MM.1S (cell line): ENCODE results near the gene NF2.
"Not testable (repeated sequence)": the region's sequence is repeated elsewhere in the genome, so short reads cannot be mapped to it uniquely, and the experiment has no call there.

Source experiments
- DNase-seq: peaks from one replicate; pipeline ENCODE4 v3.0.0-alpha.2; 2015
- H2AFZ ChIP-seq: fragments of 300-600 bp; sonication (generic); 2 replicates; pipeline ENCODE4 v1.6.0; 2016; ENCODE audit warnings: antibody characterized with exemption, low read length
- H3F3A ChIP-seq: fragments of 300-600 bp; sonication (generic); 2 replicates; pipeline ENCODE4 v1.6.1; 2016; ENCODE audit warnings: mild to moderate bottlenecking, antibody characterized with exemption, low read length, moderate library complexity, mixed read lengths; ENCODE audit not compliant: insufficient read depth
- H3K27ac ChIP-seq: fragments of 300-600 bp; sonication (generic); 2 replicates; pipeline ENCODE4 v1.5.1; 2016; ENCODE audit warnings: mild to moderate bottlenecking, low read length
- H3K27me3 ChIP-seq: fragments of 300-600 bp; sonication (generic); replicated peaks from 2 replicates; pipeline ENCODE4 v1.6.0; 2016; ENCODE audit warnings: low read length; ENCODE audit not compliant: insufficient read depth
- H3K36me3 ChIP-seq: fragments of 300-600 bp; sonication (generic); replicated peaks from 2 replicates; pipeline ENCODE4 v1.6.1; 2016; ENCODE audit warnings: mild to moderate bottlenecking, low read length, mixed read lengths; ENCODE audit not compliant: insufficient read depth
- H3K4me1 ChIP-seq: fragments of 300-600 bp; sonication (generic); 2 replicates; pipeline ENCODE4 v1.6.1; 2016; ENCODE audit warnings: low read length, mixed read lengths
- H3K4me2 ChIP-seq: fragments of 300-600 bp; sonication (generic); 2 replicates; pipeline ENCODE4 v1.6.0; 2016; ENCODE audit warnings: low read depth, low read length
- H3K4me3 ChIP-seq: fragments of 300-600 bp; sonication (generic); 2 replicates; pipeline ENCODE4 v1.5.1; 2016; ENCODE audit warnings: low read length, mixed read lengths
- H3K79me2 ChIP-seq: fragments of 300-600 bp; sonication (generic); 2 replicates; pipeline ENCODE4 v1.6.1; 2016; ENCODE audit warnings: mixed run types, low read length, mixed read lengths
- H3K9ac ChIP-seq: fragments of 300-600 bp; sonication (generic); 2 replicates; pipeline ENCODE4 v1.6.1; 2016; ENCODE audit warnings: low read length, mixed read lengths
- H3K9me2 ChIP-seq: fragments of 300-600 bp; sonication (generic); replicated peaks from 2 replicates; pipeline ENCODE4 v1.6.1; 2016; ENCODE audit warnings: mild to moderate bottlenecking, low read length, mixed read lengths; ENCODE audit not compliant: insufficient read depth
- H3K9me3 ChIP-seq: fragments of 300-600 bp; sonication (generic); replicated peaks from 2 replicates; pipeline ENCODE4 v1.6.1; 2016; ENCODE audit warnings: mild to moderate bottlenecking, low read length, mixed read lengths; ENCODE audit not compliant: insufficient read depth
- H4K20me1 ChIP-seq: fragments of 300-600 bp; sonication (generic); 2 replicates; pipeline ENCODE4 v1.6.1; 2016; ENCODE audit warnings: mild to moderate bottlenecking, low read length, moderate library complexity, mixed read lengths; ENCODE audit not compliant: insufficient read depth
- EZH2 ChIP-seq: fragments of 300-600 bp; sonication (generic); optimal IDR thresholded peaks from 2 replicates; pipeline ENCODE3; 2017; ENCODE audit warnings: low read depth, mild to moderate bottlenecking, antibody characterized with exemption, low read length, mixed read lengths
- EZH2phosphoT487 ChIP-seq: fragments of 300-600 bp; sonication (generic); IDR thresholded peaks from 2 replicates; pipeline ENCODE4 v1.6.1; 2018; ENCODE audit warnings: antibody characterized with exemption, low read length
- TF ChIP-seq, protein P1 (sequence below): fragments of 300-600 bp; sonication (generic); IDR thresholded peaks from 2 replicates; pipeline ENCODE4 v1.5.1; 2016; ENCODE audit warnings: antibody characterized with exemption, low read length, mixed read lengths

The NF2 gene

DNA sequence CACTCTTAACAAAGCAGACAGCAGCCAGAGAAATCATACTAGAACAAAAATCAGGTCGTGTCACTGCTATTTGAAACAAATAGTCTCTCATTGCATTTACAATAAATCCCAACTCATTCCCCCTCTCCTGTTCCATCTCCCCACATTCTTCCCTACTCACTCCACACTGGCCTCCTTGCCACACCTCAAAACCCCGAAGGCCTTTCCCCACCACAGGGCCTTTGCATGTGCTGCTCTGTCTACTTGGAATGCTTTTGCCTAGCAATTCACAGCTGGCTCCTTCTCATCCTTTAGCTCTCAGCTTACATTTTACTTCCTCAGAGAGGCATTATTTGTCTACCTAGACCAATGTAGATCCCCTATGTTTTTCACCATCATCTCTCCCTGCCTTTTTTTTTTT is 43.6 kb upstream of the NF2 start:
- no peaks in the 10 kb centered on the region for H3K36me3 ChIP-seq
- no peaks in the 10 kb centered on the region for H4K20me1 ChIP-seq

DNA sequence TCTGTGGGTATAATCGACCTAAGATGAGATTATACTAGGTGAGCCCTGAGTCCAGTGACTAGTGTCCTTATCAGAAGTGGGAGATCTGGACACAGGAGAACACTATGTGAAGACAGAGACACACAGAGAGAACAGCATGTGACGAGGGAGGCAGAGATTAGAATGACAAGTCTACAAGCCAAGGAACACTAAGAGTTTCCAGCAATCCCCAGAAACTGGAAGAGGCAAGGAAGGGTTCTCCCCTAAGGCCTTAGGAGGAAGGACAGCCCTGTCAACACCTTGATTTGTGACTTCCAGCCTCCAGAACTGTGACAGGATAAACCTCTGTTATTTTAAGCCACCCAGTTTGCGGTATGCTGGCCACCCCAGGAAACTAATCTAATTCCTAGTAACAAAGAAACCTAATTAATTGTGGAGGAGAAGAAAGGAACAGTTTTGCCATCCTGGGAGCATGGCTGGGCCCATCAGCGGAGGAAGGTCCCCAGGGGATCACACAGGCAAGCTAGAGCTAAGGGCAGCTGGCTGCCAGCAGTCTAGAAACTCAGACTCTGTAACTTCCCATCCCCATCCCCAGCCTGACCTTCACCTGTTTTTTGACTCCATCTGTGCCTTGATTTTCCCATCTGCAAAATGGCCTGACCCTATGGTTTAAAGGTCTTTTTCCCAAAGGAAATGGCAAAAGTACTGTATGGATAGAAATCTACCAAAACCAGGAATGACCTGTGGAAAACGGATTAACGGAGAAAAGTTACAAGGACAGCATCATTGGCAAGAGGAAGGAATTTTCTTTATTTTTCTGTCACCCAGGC is 39.6 kb upstream of the NF2 start:
- Histone ChIP-seq H3K4me2 (no peak overlapping the region), H3K79me2 (no peaks in the 10 kb centered on the region), H3K4me3 (no peak overlapping the region), H3K27ac (no peak overlapping the region), H4K20me1 (no peaks in the 10 kb centered on the region), H3K9me3 (no peaks in the 10 kb centered on the region), H3K9ac (no peak overlapping the region), H2AFZ (no peak overlapping the region), H3K4me1 (no peaks in the 10 kb centered on the region), H3K36me3 (no peaks in the 10 kb centered on the region), H3F3A (no peaks in the 10 kb centered on the region), H3K9me2 (no peaks in the 10 kb centered on the region), H3K27me3 (no peaks in the 10 kb centered on the region)
- TF ChIP-seq EZH2 (no peak), EZH2phosphoT487 (no peak)
- TF ChIP-seq, protein P1, sequence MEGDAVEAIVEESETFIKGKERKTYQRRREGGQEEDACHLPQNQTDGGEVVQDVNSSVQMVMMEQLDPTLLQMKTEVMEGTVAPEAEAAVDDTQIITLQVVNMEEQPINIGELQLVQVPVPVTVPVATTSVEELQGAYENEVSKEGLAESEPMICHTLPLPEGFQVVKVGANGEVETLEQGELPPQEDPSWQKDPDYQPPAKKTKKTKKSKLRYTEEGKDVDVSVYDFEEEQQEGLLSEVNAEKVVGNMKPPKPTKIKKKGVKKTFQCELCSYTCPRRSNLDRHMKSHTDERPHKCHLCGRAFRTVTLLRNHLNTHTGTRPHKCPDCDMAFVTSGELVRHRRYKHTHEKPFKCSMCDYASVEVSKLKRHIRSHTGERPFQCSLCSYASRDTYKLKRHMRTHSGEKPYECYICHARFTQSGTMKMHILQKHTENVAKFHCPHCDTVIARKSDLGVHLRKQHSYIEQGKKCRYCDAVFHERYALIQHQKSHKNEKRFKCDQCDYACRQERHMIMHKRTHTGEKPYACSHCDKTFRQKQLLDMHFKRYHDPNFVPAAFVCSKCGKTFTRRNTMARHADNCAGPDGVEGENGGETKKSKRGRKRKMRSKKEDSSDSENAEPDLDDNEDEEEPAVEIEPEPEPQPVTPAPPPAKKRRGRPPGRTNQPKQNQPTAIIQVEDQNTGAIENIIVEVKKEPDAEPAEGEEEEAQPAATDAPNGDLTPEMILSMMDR, result no peak
- no peak for DNase-seq

More for the DNA sequence above, 43.6 kb upstream of the NF2 start:
- H3K4me3 ChIP-seq, result no peak overlapping the region
- no peaks in the 10 kb centered on the region for H3K9me2 ChIP-seq
- no peak overlapping the region for H2AFZ ChIP-seq
- H3K9ac ChIP-seq, result no peak overlapping the region
- H3K9me3 ChIP-seq, result no peaks in the 10 kb centered on the region
- no peak for DNase-seq
- no peaks in the 10 kb centered on the region for H3K27me3 ChIP-seq
- TF ChIP-seq EZH2phosphoT487 (no peak), EZH2 (no peak)
- TF ChIP-seq, protein P1, result no peak
- H3K4me1 ChIP-seq, result no peaks in the 10 kb centered on the region
- no peaks in the 10 kb centered on the region for H3K79me2 ChIP-seq
- no peak overlapping the region for H3K27ac ChIP-seq
- no peaks in the 10 kb centered on the region for H3F3A ChIP-seq
- no peak overlapping the region for H3K4me2 ChIP-seq

DNA sequence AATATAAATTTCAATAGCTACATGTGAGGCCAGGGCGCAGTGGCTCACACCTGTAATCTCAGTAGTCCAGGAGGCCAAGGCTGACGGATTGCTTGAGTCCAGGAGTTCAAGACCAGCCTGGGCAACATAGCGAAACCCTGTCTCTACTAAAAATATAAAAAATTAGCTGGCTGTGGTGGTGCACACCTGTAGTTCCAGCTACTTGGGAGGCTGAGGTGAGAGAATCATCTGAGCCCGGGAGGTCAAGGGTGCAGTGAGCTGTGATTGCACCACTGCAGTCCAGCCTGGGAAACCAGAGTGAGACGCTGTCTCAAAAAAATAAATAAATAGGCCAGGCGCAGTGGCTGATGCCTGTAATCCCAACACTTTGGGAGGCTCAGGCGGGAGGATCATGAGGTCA is 36.9 kb upstream of the NF2 start:
- H3K9ac ChIP-seq, H3K36me3 ChIP-seq, DNase-seq, H3K27me3 ChIP-seq, H4K20me1 ChIP-seq, H3K27ac ChIP-seq, H3K4me1 ChIP-seq, H2AFZ ChIP-seq, H3K9me2 ChIP-seq, H3K9me3 ChIP-seq, H3K4me3 ChIP-seq, H3K79me2 ChIP-seq, H3K4me2 ChIP-seq, H3F3A ChIP-seq: not testable (repeated sequence)

DNA sequence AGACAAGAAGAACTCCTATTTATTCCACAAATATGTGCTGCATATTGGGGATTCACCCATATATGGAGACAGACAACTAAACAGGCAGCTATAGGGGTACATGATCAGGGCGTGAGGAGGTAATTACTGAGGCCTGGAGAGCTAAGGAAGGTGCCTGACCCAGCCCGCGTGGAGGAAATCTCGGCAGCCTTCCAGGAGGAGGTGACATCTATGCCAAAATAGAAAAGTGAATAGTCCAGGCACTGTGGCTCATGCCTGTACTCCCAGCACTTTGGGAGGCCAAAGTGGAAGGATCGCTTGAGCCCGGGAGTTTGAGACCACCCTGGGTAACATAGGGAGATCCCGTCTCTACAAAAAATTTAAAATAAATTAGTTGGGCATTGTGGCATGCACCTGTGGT is 36.1 kb upstream of the NF2 start:
- Histone ChIP-seq H3K4me2 (no peak overlapping the region), H3K79me2 (no peaks in the 10 kb centered on the region), H3K4me3 (no peak overlapping the region), H2AFZ (no peak overlapping the region), H3K27me3 (no peaks in the 10 kb centered on the region), H3K27ac (no peak overlapping the region), H3K9me2 (no peaks in the 10 kb centered on the region), H3K36me3 (no peaks in the 10 kb centered on the region), H3K9me3 (no peaks in the 10 kb centered on the region), H3K9ac (no peak overlapping the region), H3F3A (no peaks in the 10 kb centered on the region), H3K4me1 (no peaks in the 10 kb centered on the region), H4K20me1 (no peaks in the 10 kb centered on the region)
- DNase-seq, result no peak
- TF ChIP-seq EZH2phosphoT487 (no peak), EZH2 (no peak)
- TF ChIP-seq, protein P1, result no peak
